Activated T-helper 1 cell treated with anti-CD3 and anti-CD28 coated beads, Interleukin-12 subunit alpha, Interleukin-12 subunit beta, Interleukin-2, Interleukin-4 antibody, amounts not matched to agents 30 ng/mL and 10 ng/mL and 1 ng/mL, durations not matched to agents 14 hours and 24 hours and 36 hours (primary cell): ENCODE measurements around the gene DMRT1. TPM values are rescaled to one million over a fixed set of nuclear protein-coding genes. Genes with fewer than 3 reads are reported as not detected.

Experiments used
- DNase-seq: peaks from one replicate; pipeline ENCODE4 v3.0.0; 2021; ENCODE audit warnings: low spot score
- H3K27ac Mint-ChIP-seq: one replicate; pipeline ENCODE4 v1.8.0; 2021; ENCODE audit warnings: mild to moderate bottlenecking, mixed read lengths
- H3K27me3 Mint-ChIP-seq: one replicate; pipeline ENCODE4 v1.8.0; 2022; ENCODE audit warnings: mild to moderate bottlenecking, moderate library complexity, mixed read lengths; ENCODE audit not compliant: insufficient read depth
- H3K36me3 Mint-ChIP-seq: one replicate; pipeline ENCODE4 v1.8.0; 2021; ENCODE audit warnings: low read depth, mixed read lengths
- H3K4me1 Mint-ChIP-seq: one replicate; pipeline ENCODE4 v1.8.0; 2021; ENCODE audit warnings: low read depth, mixed read lengths
- H3K4me3 Mint-ChIP-seq: one replicate; pipeline ENCODE4 v1.8.0; 2021; ENCODE audit warnings: mild to moderate bottlenecking, moderate library complexity, mixed read lengths
- H3K9me3 Mint-ChIP-seq: one replicate; pipeline ENCODE4 v1.8.0; 2021; ENCODE audit warnings: mixed read lengths
- intact Hi-C: fragments of 100-400 bp; cut with micrococcal nuclease; formaldehyde crosslinking; loops from one replicate; pipeline ENCODE4 v1.15.1; 2024
- total RNA-seq: library from RNA; stranded (reverse); gene quantifications from 2 replicates; pipeline ENCODE4 v1.2.3, GENCODE V29; 2022

The DMRT1 gene
- total RNA-seq, 1 donor from 2014 or later, result not detected

- H3K4me3 Mint-ChIP-seq, result no peak overlapping the region
- H3K36me3 Mint-ChIP-seq, result peaks cover 6% of the 10 kb centered on the region
- intact Hi-C loops, result loop anchor here (1.0 kb wide), 1 partner anchor 76 kb away; no protein-coding TSS in a partner anchor
- peaks cover 77% of the 10 kb centered on the region for H3K27me3 Mint-ChIP-seq
- no peak for DNase-seq
- H3K4me1 Mint-ChIP-seq, result peaks cover 21% of the 10 kb centered on the region
- H3K9me3 Mint-ChIP-seq, result no peaks in the 10 kb centered on the region
- peak overlapping the region; percentile 48 for H3K27ac Mint-ChIP-seq
These were observed 130.5 kb downstream of the DMRT1 start for GRCh38 chr9:971901-972500.

DNA sequence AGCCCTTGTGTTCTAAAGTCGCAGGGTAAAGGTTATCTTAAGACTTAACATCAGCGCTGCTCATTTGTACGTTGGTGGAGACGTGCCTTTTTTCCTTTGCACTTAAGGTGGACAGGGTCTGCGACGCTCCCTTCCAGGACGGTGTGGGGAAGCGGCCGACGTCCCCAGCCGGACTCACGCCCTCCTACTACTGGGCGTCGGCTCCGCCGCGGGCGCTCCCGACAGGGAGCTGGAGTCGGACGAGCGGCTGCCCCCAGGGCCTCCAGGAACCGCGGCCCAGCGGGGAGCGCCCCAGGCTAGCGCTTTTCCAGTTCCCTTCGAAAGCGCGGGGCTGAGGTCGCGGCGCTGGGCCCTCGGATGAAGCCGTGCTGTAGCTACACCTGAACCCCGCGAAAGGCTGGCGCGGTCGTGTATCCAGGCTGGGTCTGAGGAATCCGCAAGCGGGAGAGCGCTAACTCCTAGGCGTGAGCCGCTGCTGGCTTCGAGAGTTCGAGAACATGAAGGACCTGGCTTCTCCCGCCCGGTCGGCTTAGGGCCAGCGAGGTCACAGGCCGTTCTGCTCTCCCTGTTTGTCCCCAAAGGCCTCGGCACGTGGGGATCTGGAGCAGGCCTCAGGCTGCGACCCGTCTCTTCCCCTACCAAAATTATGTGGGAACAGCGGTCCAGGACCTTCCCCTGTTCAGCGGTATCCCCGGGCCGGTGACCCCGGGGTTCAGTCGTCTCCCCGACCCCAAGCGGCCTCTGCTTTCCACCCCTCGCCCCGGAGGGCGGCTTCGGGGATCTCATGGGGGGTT is 131.2 kb downstream of the DMRT1 start:
- H3K27ac Mint-ChIP-seq, result peak overlapping the region; percentile 48
- peaks cover 16% of the 10 kb centered on the region for H3K4me1 Mint-ChIP-seq
- H3K27me3 Mint-ChIP-seq, result peaks cover 75% of the 10 kb centered on the region
- no peak overlapping the region for H3K4me3 Mint-ChIP-seq
- no peaks in the 10 kb centered on the region for H3K9me3 Mint-ChIP-seq
- H3K36me3 Mint-ChIP-seq, result peaks cover 6% of the 10 kb centered on the region
- intact Hi-C loops, result no loop called here
- DNase-seq, result no peak

DNA sequence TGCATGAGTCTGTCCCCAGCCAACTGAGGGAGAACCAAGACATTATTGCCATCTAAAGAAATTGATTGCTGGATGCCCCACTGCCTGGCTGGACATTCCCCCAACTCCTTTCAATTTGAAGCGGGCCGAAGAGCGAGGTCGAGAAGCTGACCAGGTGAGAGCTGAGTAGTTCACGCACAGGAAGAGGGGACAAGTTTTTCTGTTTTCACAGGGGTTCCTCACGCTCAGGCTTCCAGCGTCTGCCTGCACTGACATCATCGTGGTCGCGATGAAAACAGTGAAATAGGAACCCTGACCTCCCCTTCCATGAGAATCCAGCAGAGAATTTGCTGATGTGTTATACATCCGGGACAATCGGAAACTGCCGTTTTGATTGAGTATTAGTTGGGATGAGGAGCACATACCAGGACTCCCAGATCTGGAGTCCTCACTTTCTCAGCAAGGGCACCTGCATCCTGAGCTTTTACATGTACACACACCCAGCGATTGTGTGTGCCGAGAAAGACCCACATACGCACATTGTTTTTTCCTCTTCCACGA is 131.9 kb downstream of the DMRT1 start:
- H3K4me1 Mint-ChIP-seq, result peaks cover 13% of the 10 kb centered on the region
- H3K27ac Mint-ChIP-seq, result peak overlapping the region; percentile 66
- no peak for DNase-seq
- no peaks in the 10 kb centered on the region for H3K9me3 Mint-ChIP-seq
- intact Hi-C loops, result no loop called here
- H3K36me3 Mint-ChIP-seq, result peaks cover 6% of the 10 kb centered on the region
- peaks cover 75% of the 10 kb centered on the region for H3K27me3 Mint-ChIP-seq
- H3K4me3 Mint-ChIP-seq, result no peak overlapping the region

- peaks cover 75% of the 10 kb centered on the region for H3K27me3 Mint-ChIP-seq
- peak overlapping the region; percentile 66 for H3K27ac Mint-ChIP-seq
- H3K4me3 Mint-ChIP-seq, result no peak overlapping the region
- peaks cover 6% of the 10 kb centered on the region for H3K36me3 Mint-ChIP-seq
- peaks cover 7% of the 10 kb centered on the region for H3K4me1 Mint-ChIP-seq
- H3K9me3 Mint-ChIP-seq, result no peaks in the 10 kb centered on the region
- no peak for DNase-seq
- intact Hi-C loops, result no loop called here
These were observed 132.8 kb downstream of the DMRT1 start for GRCh38 chr9:974031-974995.

- Mint-ChIP-seq H3K27ac (peak overlapping the region; percentile 71), H3K4me1 (peaks cover 7% of the 10 kb centered on the region), H3K4me3 (no peak overlapping the region), H3K9me3 (no peaks in the 10 kb centered on the region), H3K27me3 (peaks cover 80% of the 10 kb centered on the region), H3K36me3 (peaks cover 6% of the 10 kb centered on the region)
- no peak for DNase-seq
- intact Hi-C loops, result no loop called here
These were observed 133.7 kb downstream of the DMRT1 start for GRCh38 chr9:974996-975739.

- Mint-ChIP-seq H3K4me1 (peaks cover 7% of the 10 kb centered on the region), H3K9me3 (no peaks in the 10 kb centered on the region), H3K27ac (peak overlapping the region; percentile 71), H3K27me3 (peaks cover 79% of the 10 kb centered on the region), H3K4me3 (no peak overlapping the region), H3K36me3 (peaks cover 6% of the 10 kb centered on the region)
- intact Hi-C loops, result no loop called here
- DNase-seq, result no peak
These were observed 134.3 kb downstream of the DMRT1 start for GRCh38 chr9:975740-976257.

DNA sequence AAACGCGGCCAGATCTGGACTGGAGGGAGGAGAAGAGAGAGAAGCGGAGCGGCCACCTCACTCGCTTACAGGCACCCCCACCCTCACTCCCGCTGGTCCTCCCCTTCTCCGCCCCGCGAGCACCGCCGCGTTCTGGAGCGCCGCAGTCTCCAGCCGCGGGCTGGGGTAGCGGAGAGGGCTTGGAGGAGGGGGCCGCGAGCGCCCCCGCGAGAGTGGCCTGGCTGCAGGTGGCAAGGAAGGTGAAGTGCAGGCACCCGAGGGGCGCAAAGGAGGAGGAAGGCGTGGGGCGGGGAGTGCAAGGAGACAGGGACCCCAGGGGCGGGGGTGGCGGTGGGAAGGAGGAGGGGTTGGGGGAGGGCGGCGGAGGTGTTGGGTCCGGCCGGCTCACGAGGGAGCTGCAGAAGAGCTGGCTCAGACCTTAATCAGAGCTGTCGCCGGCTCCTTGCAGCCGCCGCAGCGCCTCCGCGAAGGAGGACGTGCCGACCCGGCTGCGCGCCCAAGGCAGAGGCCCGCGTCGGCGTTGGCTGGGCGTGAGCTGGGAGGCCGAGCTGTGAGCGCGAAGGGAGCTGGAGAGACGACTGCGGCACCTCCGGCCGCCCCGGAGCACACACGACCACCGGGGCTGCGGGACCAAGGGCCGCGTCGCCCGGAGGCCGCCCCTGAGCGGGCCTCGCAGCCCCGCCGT is 134.9 kb downstream of the DMRT1 start, which contains the start of gene DMRT3:
DMRT3 (plus strand) TSS at position 398 of the 685 bp plus-strand sequence. CDS start 347 bp downstream, outside the sequence.
- H3K36me3 Mint-ChIP-seq, result peaks cover 6% of the 10 kb centered on the region
- no peak within 1 kb of the TSS for H3K4me3 Mint-ChIP-seq
- DNase-seq, result no peak
- H3K4me1 Mint-ChIP-seq, result peaks cover 7% of the 10 kb centered on the region
- intact Hi-C loops, result no loop called here
- H3K9me3 Mint-ChIP-seq, result no peaks in the 10 kb centered on the region
- peaks cover 79% of the 10 kb centered on the region for H3K27me3 Mint-ChIP-seq
- H3K27ac Mint-ChIP-seq, result peak within 1 kb of the TSS; percentile 71

- no peak overlapping the region for H3K4me3 Mint-ChIP-seq
- H3K4me1 Mint-ChIP-seq, result peaks cover 7% of the 10 kb centered on the region
- peaks cover 6% of the 10 kb centered on the region for H3K36me3 Mint-ChIP-seq
- peaks cover 85% of the 10 kb centered on the region for H3K27me3 Mint-ChIP-seq
- intact Hi-C loops, result no loop called here
- no peak overlapping the region for H3K27ac Mint-ChIP-seq
- DNase-seq, result no peak
- H3K9me3 Mint-ChIP-seq, result no peaks in the 10 kb centered on the region
These were observed 135.7 kb downstream of the DMRT1 start for GRCh38 chr9:976943-977837.

DNA sequence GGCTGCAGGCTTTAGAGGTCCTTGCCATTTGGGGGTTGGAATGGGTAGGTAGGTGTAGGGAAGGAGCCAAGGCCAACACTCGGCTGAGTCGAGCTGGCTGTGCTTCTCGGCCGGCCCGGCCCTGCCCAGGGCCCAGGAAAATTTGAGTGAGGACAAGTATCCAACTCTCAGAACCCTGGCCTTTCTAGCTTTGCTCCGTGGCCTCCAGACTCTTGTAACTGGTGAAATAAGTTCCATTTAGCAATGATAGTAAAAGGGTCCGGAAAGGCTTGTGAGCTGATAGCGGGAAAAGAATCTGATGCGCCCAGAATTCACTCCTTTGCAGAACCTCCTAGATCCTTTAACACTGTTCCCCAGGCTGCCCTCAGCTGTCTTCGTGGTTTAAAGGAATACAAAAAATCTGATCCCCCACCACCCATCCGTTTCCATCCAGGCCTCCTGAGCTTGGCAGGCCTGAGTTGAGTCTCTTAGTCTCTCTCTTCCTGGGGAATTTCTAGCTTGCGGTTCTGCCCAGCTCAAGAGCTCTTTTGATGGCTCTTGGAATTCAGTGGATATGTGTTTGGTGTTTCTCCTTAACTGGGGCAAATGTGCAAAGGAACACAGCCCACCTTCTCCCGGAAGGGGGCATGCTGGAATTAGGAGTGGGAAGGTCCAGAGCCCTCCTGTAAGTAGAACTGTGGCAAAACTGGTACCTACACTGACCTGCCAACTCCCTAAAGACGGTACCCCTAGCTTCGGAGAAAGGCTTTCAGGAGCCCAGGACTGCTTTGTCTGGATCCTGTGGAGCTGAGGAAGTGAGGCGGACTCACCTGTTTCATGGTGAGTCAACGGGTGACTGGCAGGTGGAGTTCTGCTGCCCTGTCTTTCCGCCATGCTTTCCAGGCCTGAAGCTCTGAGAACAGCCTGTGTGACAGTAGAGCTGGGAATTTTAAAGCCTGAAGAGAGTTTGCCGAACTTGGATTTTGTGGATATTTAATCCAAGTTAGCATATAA is 136.6 kb downstream of the DMRT1 start:
- DNase-seq, result no peak
- Mint-ChIP-seq H3K4me1 (peaks cover 7% of the 10 kb centered on the region), H3K27me3 (peaks cover 88% of the 10 kb centered on the region), H3K9me3 (no peaks in the 10 kb centered on the region), H3K4me3 (no peak overlapping the region), H3K36me3 (peaks cover 6% of the 10 kb centered on the region), H3K27ac (peak overlapping the region; percentile 57)
- intact Hi-C loops, result no loop called here

DNA sequence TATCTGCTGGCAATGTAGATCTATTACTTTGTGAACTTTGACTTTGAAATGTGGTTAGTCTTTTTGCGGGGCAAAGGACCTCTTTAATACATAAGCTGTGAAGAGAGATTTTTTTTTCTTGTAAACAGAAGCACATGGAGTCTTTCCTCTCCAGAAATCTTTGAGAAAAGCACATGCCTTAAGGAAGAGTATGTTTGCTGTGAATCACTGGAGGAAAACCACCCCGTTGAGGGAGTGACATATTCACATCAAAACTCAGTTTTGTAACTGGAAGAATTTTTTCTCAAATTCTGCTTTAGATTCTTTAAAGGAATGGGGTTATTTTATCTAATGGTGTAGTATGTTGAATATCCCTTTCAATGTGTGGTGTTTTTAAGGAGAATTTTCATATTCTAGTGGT is 138.5 kb downstream of the DMRT1 start:
- Mint-ChIP-seq H3K36me3 (no peaks in the 10 kb centered on the region), H3K4me3 (no peak overlapping the region), H3K27ac (no peak overlapping the region), H3K9me3 (no peaks in the 10 kb centered on the region), H3K27me3 (peaks cover 87% of the 10 kb centered on the region), H3K4me1 (no peaks in the 10 kb centered on the region)
- DNase-seq, result no peak
- intact Hi-C loops, result loop anchor here (1.0 kb wide), 1 partner anchor 15 kb away; no protein-coding TSS in a partner anchor
